ENCODE measurements around the gene RPS14. TPM values are rescaled to one million over a fixed set of nuclear protein-coding genes. Genes with fewer than 3 reads are reported as not detected.
"Not testable (repeated sequence)": the region's sequence is repeated elsewhere in the genome, so short reads cannot be mapped to it uniquely, and the experiment has no call there.

The RPS14 gene
- total and polyA plus RNA-seq, 7 donors, result 977 to 3,049 (median 1,443) TPM

GRCh38 chr5:150458802-150459557, 9.4 kb upstream of the RPS14 start:
- peak overlapping the region; percentile 41 for H3K4me3 ChIP-seq
- 20 to 31% (median 24%) methylated on average over 25 to 36 of the region's 36 CpGs for WGBS, 3 donors

DNA sequence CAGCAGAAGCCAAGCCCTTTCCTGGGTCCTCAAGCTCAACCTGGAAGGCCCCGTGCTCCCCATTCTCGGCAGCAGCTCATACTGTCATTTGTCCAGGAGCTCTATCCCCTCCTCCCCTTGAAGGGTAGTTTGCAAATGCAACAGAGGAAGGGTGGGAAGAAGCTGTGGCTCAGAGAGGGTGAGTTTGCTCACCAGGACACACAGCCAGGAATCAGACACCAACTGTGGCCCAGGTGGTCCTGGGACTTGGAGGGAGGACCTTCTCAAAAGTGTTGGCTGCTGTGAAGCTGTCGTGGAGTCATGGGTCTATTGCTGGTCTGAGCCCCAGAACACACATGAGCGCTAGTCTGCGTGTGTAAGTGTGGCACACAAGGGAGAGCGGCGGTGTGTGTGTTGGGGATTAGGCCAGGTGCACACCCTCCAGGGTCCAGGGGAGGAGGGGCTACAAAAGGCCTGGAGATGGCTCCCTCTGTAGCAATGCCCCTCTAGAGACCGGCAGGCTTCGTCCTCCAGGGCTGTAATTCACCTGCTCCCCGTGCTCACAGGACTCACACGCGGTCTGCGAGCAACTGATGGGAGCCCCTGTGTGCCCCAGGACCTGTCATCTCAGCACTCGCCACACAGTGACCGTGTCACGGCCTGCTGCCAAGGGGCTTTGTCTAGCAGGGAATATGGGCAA, 8.2 kb upstream of the RPS14 start:
- H3K36me3 ChIP-seq (ENCODE audit: insufficient read depth in 1 of 2, low read depth in 1 of 2), result no peaks in the 10 kb centered on the region
- no peak for TF ChIP-seq CTCF (IDR thresholded peaks at IDR 0.05)
- no peaks in the 10 kb centered on the region for H3K9me3 ChIP-seq
- H3K27ac ChIP-seq, result no peak overlapping the region
- 82 to 88% (median 84%) methylated on average over 16 of the region's 16 CpGs for WGBS, 3 donors
- intact Hi-C loops (cut with DNase I), result loop anchor here (2.0 to 10.0 kb wide), 3 partner anchors 70 to 197 kb away; no protein-coding TSS in a partner anchor
- no peak overlapping the region for H3K4me3 ChIP-seq
- no peaks in the 10 kb centered on the region for H3K27me3 ChIP-seq (ENCODE audit: insufficient read depth in 3 of 3, low read length in 2 of 3)
- peaks cover 26% of the 10 kb centered on the region for H3K4me1 ChIP-seq
- ATAC-seq (no peak), DNase-seq (no peak)

More at GRCh38 chr5:150458802-150459557, 9.4 kb upstream of the RPS14 start:
- intact Hi-C loops (cut with DNase I), result loop anchor here (1.0 to 10.0 kb wide), 5 partner anchors 64 to 196 kb away; no protein-coding TSS in a partner anchor
- Histone ChIP-seq H3K4me1 (peaks cover 26% of the 10 kb centered on the region), H3K36me3 (ENCODE audit: insufficient read depth in 1 of 2, low read depth in 1 of 2) (no peaks in the 10 kb centered on the region), H3K9me3 (no peaks in the 10 kb centered on the region), H3K27me3 (ENCODE audit: insufficient read depth in 3 of 3, low read length in 2 of 3) (no peaks in the 10 kb centered on the region), H3K27ac (peak overlapping the region; percentile 76)
- peak; percentile 81 for TF ChIP-seq CTCF (IDR thresholded peaks at IDR 0.05)
- ATAC-seq (peak; percentile 92 to 96 (median 94)), DNase-seq (peak; percentile 79 to 90)

GRCh38 chr5:150457121-150457520, 7.6 kb upstream of the RPS14 start:
- ATAC-seq, result no peak
- no peaks in the 10 kb centered on the region for H3K27me3 ChIP-seq (ENCODE audit: insufficient read depth in 3 of 3, low read length in 2 of 3)
- no peak for TF ChIP-seq CTCF (IDR thresholded peaks at IDR 0.05)
- no peaks in the 10 kb centered on the region for H3K36me3 ChIP-seq (ENCODE audit: insufficient read depth in 1 of 2, low read depth in 1 of 2)
- 59 to 68% (median 66%) methylated on average over 6 of the region's 6 CpGs for WGBS, 3 donors
- intact Hi-C loops (cut with DNase I), result loop anchor here (5.0 to 10.0 kb wide), 2 partner anchors 70 to 198 kb away; no protein-coding TSS in a partner anchor
- no peak overlapping the region for H3K27ac ChIP-seq
- no peaks in the 10 kb centered on the region for H3K9me3 ChIP-seq
- peaks cover 26% of the 10 kb centered on the region for H3K4me1 ChIP-seq
- no peak overlapping the region for H3K4me3 ChIP-seq
- no peak for DNase-seq

DNA sequence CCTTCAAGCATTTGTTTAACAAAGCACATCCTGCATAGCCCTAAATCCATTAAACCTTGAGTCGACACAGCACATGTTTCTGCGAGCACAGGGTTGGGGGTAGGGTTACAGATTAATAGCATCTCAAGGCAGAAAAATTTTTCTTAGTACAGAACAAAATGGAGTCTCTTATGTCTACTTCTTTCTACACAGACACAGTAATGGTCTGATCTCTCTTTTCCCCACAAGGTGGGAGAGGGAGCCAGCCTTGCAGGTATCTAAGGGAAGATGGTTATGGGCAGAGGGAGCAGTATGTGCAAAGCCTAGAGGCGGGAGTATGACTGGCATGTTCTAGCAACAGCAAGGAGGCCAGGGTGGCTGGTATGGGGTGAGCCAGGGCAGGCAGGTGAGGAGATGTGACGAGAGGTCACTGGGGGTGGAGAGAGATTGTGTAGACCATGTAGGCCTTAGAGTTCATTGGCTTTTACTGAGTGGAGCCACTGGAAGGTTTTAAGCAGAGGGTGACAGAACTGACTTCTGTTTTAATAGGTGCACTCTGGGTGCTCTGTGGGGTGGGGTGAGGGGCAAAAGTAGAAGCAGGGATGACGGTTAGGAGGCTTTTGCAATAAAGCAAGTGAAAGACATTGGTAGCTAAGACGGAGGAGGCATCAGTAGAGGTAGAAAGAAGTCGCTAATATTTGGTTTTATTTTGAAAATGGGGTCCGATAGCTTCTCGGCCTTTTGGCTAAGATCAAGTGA, 5.1 kb upstream of the RPS14 start:
- no peak for TF ChIP-seq CTCF (IDR thresholded peaks at IDR 0.05)
- Histone ChIP-seq H3K4me1 (peaks cover 7% of the 10 kb centered on the region), H3K4me3 (no peak overlapping the region), H3K9me3 (no peaks in the 10 kb centered on the region), H3K27me3 (ENCODE audit: insufficient read depth in 3 of 3, low read length in 2 of 3) (no peaks in the 10 kb centered on the region), H3K36me3 (ENCODE audit: insufficient read depth in 1 of 2, low read depth in 1 of 2) (no peaks in the 10 kb centered on the region), H3K27ac (no peak overlapping the region)
- no peak for DNase-seq
- intact Hi-C loops (cut with DNase I), result loop anchor here (5.0 to 10.0 kb wide), 3 partner anchors 33 to 200 kb away; no protein-coding TSS in a partner anchor
- no peak for ATAC-seq
- 66 to 77% (median 74%) methylated on average over 9 of the region's 9 CpGs for WGBS, 3 donors

DNA sequence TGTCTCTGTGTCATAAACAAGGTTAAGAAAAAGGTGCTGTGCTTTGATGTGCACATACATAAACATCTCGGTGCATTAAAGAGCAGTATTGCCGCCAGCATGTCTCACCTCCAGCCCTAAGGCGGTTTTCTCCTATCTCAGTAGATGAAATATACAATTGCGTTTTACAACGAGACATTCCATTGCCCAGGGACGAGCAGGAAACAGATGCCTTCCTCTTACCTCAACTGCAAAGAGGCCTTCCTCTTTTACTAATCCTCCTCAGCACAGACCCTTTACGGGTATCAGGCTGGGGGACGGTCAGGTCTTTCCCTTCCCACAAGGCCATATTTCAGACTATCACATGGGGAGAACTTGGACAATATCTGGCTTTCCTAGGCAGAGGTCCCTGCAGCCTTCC, 4.5 kb upstream of the RPS14 start:
- not testable (repeated sequence) for H3K36me3 ChIP-seq (ENCODE audit: insufficient read depth in 1 of 2, low read depth in 1 of 2); H3K4me3 ChIP-seq; H3K27ac ChIP-seq; DNase-seq; H3K4me1 ChIP-seq; H3K9me3 ChIP-seq; ATAC-seq; H3K27me3 ChIP-seq (ENCODE audit: insufficient read depth in 3 of 3, low read length in 2 of 3)
- WGBS, 3 donors, result 41 to 55% (median 47%) methylated on average over 6 to 8 of the region's 8 CpGs
- intact Hi-C loops (cut with DNase I), result loop anchor here in 1 of 2 donors (5.0 to 10.0 kb wide), 2 partner anchors 33 to 201 kb away; no protein-coding TSS in a partner anchor
